GM19452 (cell line): Measurements from ENCODE around the gene SIGLEC15.
A peak's percentile ranks its signal among the peaks of the same experiment; 100 is the strongest.
"Not testable (repeated sequence)": the region's sequence is repeated elsewhere in the genome, so short reads cannot be mapped to it uniquely, and the experiment has no call there.

Source experiments
- ATAC-seq: cut with Tn5 transposase; IDR thresholded peaks from one replicate; pipeline ENCODE4 v1.9.1; 2021; ENCODE audit not compliant: unreplicated experiment

The SIGLEC15 gene, protein sequence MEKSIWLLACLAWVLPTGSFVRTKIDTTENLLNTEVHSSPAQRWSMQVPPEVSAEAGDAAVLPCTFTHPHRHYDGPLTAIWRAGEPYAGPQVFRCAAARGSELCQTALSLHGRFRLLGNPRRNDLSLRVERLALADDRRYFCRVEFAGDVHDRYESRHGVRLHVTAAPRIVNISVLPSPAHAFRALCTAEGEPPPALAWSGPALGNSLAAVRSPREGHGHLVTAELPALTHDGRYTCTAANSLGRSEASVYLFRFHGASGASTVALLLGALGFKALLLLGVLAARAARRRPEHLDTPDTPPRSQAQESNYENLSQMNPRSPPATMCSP

DNA sequence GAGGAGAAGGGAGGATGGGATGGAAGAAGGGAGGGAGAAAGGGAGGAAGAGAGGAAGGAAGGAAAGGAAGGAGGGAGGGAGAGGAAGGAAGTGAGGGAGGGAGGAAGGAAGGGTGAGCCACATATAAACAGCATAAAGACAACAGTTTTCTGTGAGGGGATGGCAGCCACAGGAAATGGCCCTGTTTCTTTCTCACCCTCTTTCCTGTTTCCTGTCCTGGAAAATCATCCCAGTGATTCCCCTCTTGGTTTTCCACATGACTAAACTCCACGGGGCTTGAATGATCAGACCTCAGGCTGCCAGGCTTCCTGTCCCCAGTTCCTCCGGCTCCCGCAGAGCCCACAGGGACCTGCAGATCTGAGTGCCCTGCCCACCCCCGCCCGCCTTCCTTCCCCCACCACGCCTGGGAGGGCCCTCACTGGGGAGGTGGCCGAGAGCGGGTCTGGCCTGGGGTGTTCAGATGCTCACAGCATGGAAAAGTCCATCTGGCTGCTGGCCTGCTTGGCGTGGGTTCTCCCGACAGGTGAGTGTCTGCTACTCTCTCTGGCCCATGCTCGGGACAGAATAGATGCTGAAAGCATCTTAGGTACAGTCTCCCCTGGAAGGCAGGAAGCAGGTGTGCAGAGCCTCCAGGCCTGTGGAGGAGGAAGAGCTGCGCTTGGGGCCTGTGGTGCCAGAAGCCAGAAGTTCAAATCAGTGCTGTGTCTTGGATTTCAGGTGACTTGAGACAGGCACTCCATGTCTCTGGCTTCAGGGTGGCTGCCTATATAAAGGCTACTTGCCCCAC, at the start of gene SIGLEC15:
TSS of gene SIGLEC15 (plus strand) at position 418 of the 787 bp plus-strand sequence. CDS start at position 472, 54 bp downstream.
- ATAC-seq, result no peak

DNA sequence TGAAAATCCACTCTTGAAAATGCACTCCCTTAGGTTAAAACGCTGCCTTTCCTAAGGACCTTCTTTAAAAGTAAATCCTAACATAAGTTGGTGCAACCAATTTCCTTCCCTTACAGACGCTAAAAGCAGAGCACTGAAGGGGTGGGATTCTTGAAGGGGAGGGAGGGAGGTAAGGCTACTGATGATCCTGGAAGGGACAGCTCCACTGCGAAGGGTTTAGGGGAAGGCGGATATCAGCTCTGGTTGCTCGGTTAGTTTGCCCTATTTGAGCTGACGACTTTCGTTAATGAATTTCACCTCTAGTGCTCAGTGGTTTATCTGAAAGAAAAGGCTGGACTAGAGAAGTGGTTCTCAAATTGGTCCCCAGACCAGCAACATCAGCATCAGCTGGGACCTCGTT, 49.7 kb upstream of the SIGLEC15 start:
- no peak for ATAC-seq

DNA sequence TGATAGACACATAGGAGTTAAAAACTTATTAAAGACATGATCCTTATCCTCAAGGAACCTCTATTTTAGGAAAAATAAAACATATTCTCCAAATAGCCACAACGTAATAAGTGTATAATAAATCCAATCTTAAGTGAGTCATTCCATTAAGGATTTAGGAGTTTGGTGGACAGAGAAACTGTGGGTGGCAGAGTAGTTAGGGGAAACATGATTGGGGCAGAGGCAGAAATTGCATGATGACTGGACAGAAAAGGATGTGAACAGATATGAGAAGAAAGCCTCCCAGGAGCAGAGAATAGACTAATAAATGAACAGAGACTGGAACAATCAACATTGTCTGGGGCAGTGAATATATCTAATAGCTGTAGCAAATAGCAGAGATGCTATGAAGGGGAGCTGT, 48.1 kb upstream of the SIGLEC15 start:
- ATAC-seq, result no peak

DNA sequence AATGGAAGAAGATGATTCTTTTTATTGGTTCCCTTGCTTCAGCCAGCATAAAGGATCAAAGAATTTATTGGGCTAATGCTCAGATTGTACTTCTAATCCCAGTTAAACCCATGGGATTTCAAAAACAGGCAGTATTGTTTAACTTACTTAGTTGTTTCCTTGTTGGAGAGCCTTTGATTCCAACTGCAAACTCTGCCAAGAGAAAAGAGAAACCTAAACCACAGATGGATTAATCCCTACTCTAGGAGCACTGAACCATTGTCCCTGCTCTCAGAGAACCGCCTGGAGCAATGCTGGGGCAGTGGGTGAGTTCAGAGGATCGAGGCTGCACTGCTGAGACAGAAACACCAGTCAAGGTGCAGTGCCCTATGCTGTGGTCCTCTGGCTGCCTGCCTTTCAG, 44.9 kb upstream of the SIGLEC15 start:
- no peak for ATAC-seq

DNA sequence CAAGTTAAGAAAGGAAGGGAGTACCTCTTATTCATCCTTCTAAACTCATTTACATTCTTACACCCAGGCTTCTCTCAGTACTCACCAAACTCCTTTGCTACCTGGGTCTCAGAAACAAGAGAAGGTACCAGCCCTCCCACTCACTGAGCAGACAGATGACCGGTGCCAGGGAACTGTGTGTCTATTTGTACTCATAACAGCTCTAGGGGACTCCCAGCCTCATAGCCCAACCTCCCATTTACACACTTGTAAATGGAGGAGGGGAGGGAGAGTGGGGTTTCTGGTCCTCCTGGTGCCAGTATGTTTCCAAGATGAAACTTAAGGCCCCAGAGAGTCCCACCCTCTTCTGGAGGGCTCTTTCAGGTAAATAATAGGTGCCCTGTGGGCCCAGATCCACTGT, 42.8 kb upstream of the SIGLEC15 start:
- no peak for ATAC-seq

DNA sequence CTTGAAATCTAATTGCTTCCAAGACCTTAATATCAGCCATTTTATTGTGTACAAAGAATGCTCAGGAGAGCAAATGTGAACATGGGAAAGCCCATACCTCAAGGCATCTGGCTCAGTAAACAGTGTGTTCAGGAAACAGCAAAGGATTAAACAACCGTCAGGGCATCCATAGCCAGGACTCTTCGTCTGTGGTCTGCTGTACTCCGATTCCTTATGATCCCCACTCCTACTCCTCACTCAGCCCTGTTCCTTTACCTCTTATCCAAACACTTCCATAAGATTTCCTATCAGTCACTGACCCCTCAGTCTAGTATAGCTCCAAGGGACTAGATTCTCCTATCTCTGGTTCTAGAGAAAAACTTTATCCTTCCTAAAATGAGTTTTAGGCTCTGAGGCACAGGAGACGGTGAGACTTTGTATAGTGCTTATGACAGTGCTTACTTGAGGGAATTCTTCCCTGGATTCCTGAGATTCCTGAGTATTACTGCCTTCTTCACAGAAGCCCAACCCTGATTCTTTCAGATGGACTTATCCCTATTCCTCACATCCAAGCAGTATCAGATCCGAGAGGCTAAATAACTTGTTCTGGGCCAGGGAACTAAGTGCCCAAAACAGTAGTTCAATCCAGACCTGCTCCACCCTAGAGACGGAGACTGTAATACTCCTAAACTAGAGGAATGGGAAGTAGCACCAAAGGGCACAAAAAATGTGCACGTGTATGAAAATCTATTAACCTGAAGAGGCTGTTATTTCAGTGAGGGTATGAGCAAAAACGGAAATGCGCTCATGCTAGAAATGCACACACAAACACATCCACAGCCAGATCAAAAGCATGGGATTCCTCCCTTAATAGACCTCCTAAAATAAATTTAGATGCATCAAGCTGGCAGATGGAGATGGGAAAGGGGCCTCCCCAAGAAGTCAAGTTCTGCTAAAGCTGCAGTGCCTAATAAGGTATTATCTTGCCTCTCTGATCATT, 42.1 kb upstream of the SIGLEC15 start:
- ATAC-seq, result no peak

DNA sequence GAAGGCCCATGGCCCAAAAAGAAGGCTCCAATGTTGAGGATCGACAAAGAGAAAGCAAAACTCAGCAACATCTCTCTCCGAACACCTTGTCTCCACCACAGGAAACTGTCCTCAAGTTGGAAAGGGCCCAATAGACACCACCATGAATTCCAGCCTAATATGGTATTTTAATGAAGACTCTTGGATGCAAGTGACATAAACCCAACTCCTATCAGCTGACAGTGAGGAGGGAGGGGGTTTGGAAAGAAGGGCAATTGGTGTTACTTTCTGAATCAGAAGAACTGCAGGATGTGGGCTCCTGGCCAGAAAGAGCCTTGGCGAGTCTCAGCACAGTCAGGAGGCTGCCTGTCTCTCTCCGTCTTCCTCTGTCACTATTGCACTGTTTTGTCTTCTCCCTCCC, 40.3 kb upstream of the SIGLEC15 start:
- ATAC-seq, result peak; percentile 59

DNA sequence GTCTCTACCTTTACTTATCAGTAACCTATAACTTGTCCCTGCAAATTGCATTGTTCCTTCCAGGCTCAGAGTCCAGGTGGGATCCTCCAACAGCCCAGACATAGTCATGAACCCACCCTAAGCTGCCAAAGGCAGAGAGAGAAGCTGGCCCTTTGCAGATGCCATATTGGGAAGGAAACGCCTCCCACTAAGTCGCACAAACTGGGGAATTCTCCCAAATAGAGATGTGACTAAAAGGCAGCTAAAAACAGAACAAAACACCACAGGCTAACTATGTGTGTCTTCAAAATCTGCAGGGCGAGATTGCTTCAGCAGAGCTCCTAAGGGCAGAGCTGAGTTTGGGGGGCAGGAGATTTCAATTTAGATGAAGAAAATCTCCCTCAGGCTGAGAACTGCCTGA, 38.5 kb upstream of the SIGLEC15 start:
- no peak for ATAC-seq

DNA sequence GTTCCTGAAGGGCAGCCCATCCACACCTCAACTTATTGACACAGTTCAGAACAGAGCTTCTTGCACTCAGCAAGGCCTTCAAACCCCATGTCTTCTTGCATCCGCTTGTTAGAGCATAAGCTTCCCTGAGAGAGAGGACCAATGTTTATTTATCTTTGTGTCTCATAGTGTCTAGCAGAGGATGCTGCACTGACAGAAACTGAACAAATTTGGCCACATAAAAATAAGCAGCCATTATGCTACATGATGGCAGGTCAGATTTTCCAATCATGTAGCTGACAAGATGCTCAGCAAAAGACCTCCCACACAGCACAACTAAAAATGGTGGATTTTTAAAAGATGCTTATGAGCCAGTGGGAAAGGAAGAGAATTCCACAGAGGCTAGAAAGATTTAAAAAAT, 38.1 kb upstream of the SIGLEC15 start:
- ATAC-seq, result no peak

DNA sequence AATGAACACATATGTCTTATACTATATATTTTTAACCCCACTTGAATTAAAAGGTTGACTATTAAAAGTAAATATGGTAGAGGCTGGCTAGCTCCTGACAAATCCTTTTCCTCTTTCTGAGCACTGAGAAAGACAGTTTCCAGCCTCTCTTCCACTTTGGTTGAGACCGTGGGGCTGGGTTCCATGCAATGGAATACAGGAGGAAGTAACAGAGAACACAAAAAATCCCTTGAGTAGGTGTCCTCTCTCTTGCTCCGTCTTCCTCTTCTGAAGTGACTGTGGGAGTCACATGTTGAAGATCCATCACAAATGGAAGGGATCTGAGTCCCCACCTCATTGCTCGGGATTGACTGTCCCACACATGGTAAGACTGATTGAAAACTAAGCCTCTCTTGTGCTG, 36.6 kb upstream of the SIGLEC15 start:
- no peak for ATAC-seq

DNA sequence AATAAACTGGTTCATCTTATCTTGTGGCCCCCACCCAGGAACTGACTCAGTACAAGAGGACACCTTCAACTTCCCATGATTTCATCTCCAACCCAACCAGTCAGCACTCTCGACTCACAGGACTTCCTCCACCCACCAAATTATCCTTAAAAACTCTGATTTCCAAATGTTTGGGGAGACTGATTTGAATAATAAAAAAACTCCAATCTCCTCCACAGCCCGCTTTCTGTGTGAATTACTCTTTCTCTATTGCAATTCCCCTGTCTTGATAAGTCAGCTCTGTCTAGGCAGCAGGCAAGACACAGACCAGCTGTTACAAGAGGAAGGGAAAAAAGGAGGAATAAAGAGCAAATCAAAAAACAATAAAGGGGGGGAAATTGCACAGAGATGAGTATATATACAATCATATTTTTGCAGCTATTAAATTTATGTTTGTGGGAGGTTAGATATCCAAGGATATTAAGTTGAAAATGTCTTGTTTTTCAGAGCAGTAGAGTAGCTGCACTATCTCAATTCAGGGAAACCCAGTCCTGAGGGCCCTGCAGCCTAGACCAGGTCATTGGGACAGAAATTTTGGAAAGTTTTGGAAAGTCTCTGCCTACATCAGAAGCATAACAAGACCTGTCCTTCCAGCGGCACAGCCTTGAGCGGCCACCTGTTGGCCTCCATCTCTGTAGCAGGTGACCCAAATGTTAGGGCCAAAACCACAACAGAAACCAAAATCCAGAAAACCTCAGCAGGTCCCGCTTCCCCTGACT, 32.8 kb upstream of the SIGLEC15 start:
- no peak for ATAC-seq

DNA sequence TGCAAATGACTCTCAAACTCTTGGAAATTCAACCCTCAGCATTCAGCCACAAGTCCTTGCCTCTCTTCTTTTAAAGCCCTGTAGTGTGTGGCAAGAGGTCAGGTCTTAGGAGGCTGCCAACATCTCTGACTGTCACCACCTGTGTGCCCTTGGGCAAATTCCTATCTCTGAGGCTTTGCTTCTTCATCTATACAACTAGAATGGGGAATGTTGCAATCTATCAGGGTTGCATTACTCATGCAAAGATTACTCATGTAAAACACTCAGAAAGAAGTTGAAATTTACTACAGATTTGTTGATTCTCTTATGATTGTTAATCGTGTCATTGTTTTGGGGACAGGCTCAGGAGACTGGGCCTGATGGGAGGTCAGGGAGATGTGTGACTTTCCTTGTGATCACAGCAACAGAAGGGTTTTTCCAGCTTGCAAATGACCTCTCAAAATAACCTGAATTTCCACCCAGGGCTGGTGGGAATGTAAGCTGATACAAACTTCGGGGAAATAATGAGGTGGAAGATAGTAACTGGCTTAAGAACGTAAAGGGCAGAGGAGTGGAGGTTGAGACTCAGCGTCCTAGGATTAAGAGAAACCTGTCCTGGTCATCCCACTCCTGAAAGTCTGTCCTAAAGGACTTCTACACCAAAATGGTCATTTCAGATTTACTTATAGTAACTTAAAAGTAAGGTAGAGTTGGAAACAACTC, 32.1 kb upstream of the SIGLEC15 start:
- no peak for ATAC-seq

DNA sequence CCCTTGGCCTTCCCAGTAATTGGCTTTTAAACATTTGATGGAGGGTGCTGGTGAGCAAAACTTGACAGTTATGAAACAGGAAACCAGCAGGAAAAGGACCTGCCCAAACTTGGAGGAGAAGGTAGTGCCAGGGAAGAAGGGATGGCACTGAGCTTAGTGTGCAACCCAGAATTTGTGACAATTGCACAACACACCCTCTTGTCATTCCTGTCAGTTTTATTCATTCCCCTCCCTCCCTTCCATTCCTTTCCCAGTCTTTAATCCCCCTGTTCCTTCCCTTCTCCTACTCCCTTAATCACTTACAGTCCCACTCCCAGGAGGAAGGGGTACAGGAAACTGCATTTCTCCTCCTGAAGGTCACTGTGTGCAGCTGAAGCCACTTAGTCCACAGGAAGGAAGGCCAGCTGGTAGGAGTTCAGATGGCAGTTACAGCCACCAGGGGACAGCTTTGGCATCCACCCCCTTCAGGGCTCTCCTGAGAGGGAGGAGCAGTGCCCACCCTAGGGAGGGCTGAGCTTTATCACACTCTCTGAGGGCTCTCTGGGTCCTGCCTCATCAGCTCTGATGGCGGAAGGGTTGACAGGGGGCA, 24.0 kb upstream of the SIGLEC15 start:
- ATAC-seq, result no peak

DNA sequence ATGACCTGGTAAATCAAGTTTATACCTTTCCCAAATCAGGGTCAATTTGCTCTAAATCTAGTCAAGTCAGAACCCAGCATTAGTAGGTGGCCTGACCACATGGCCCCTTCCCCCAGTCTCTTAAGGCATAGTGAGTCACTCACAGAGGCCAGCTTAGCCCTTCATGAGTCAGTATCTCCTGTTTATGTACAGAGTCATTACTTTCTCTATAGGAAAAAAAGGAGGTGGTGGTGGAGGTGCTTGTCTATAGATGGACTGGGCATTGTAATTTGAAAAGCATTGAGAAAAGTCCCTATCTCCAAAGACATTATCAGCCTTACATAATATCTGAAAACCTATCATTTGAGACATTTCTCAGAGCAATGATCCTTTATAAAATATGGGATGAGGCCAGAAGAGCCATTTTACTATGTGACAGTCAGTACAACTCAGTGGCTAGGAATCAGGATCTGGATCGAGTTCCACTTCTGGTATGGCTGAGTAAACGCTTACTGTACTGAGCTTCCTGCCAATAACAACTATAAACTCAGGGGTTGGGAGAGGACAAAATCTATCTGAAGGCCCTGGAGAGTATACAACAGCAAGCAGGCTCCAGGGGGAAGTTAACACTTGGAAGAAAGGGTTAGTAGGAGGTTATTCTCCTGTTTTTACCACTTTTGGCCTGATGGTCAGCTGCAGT, 22.5 kb upstream of the SIGLEC15 start:
- no peak for ATAC-seq

DNA sequence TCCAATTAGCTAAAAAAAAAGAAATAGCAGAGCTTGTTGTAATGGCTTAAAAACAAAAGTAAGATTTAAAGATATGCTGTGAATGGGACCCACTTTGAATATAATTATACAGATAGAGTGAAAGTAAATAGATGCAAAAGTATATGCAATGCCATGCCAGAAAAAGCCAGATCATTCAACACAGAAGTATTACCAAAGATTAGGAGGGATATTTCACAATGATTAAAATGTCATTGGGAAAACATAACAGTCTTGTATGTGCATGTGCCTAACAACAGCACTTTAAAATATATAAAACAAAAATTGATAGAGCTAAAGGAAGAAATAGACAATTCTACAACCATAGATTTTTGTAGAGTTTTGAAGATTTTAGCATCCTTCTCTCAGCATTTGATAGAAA, 19.9 kb upstream of the SIGLEC15 start:
- ATAC-seq, result no peak

DNA sequence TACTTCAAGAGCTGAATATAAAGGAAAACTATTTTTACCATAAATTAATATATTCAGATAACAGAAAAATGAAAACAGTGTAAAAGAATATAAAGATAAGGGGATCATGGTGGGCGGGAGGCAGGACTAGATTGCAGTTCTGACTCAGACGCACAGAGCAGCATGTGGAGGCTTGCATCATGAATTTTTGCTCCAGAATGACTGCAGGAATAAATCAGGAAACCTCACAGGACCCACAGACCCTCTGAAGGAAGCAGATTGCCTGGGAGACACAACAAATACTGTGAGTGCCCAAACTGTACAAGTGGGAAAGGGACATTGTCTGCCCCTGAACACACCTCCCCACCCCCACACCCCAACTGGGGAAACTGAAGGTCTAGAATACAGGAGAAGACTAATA, 19.2 kb upstream of the SIGLEC15 start:
- ATAC-seq, result no peak

DNA sequence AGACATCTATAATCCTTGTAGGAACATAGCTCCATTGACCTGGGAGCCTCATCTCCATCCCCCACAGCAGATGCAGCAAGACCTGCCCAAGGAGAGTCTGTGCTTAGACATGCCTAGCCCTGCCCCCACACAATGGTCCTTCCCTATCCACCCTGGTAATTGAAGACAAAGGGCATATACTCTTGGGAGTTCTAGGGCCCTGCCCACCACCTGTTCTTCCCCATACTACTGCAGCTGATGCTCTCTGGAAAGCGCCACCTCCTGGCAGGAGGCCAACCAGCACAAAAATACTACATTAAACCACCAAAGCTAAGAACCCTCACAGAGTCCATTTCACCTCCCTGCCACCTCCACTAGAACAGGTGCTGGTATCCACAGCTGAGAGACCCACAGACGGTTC, 18.3 kb upstream of the SIGLEC15 start:
- ATAC-seq, result not testable (repeated sequence)

DNA sequence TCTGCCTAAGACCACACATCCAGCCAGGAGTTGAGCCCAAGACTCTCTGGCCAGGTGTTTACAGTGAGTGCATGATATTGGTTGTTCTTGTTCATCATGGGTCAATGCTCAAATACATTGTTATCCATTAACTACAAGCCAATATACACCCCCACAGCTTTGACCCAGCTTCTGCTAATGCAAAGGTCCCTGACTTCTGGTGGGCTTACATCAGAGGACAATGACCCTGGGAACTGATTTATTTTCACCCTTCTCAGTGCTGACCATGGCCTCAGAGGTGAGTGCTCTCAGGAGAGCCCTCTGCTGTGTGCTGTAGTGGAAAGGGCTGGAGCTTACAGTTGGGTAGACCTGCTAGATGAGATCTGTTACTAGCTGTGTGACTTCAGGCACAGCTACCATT, 10.7 kb upstream of the SIGLEC15 start:
- ATAC-seq, result not testable (repeated sequence)

DNA sequence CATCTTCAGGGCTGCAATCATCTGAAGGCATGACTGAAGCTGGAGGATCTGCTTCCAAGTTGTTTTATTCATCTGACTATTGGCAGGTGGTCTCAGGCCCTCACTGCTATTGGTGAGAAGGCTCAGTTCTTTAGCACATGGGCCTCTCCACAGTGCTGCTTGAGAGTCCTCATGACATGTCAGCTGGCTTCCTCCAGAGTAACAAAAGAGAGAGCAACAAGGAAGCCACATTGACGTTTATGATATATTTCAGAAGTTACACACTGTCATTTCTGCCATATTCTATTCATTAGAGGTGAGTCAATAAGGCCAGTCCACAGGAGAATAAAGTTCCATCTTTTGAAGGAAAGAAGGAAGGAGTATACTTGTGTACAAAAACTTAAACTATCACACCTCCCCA, 7.9 kb upstream of the SIGLEC15 start:
- ATAC-seq, result no peak
